PC-3 (cell line): ENCODE results near the gene CEP63.

Experiments
- EZH2phosphoT487 ChIP-seq: fragments of 300-600 bp; sonication (generic); IDR thresholded peaks from 2 replicates; pipeline ENCODE4 v1.6.1; 2018; ENCODE audit warnings: mild to moderate bottlenecking, antibody characterized with exemption, low read length, borderline replicate concordance
- TF ChIP-seq, protein P1 (sequence below): fragments of 300-600 bp; sonication (generic); conservative IDR thresholded peaks from 2 replicates; pipeline ENCODE4 v1.5.1; 2017; ENCODE audit warnings: antibody characterized with exemption, low read depth, mild to moderate bottlenecking, low read length

DNA sequence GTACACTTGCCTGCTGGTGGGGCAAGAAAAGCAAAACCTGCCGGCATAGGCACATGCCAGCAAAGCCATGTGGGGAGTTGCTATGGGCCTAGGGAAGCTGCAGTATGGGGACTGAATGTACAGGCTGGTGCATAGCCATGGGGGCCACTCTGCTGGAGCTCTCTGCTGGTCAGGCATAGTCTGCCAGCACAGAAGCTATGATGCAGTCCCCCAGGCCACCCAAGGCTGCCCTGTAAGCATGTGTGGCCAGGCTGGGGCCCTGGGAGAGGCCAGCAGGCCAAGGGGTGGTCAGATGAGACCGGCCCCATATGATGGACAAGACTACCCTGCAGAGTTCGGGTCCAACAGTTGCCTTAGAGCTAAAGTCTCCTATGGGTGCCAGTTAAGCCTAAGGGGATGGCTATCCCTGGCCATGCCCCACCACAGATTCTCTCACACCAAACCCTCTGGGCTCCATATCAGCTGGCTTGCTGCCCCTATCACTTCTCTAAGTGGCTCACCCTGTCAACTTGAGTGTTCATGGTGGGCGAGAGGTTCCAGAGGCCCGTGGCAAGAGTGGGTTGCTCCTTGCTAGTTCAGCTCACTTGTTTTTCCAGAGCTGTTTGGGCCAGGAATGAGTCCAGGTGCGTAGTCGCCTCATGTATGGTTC is 41.8 kb downstream of the CEP63 start:
- TF ChIP-seq, protein P1, sequence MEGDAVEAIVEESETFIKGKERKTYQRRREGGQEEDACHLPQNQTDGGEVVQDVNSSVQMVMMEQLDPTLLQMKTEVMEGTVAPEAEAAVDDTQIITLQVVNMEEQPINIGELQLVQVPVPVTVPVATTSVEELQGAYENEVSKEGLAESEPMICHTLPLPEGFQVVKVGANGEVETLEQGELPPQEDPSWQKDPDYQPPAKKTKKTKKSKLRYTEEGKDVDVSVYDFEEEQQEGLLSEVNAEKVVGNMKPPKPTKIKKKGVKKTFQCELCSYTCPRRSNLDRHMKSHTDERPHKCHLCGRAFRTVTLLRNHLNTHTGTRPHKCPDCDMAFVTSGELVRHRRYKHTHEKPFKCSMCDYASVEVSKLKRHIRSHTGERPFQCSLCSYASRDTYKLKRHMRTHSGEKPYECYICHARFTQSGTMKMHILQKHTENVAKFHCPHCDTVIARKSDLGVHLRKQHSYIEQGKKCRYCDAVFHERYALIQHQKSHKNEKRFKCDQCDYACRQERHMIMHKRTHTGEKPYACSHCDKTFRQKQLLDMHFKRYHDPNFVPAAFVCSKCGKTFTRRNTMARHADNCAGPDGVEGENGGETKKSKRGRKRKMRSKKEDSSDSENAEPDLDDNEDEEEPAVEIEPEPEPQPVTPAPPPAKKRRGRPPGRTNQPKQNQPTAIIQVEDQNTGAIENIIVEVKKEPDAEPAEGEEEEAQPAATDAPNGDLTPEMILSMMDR: no peak
- no peak for TF ChIP-seq EZH2phosphoT487
